Measurements from ENCODE around the gene DRICH1.

- TF ChIP-seq CTCF (IDR thresholded peaks at IDR 0.05) (no peak), POLR2A (IDR thresholded peaks at IDR 0.05) (no peak)
Observed at GRCh38 chr22:23565305-23565914, 66.7 kb downstream of the DRICH1 start.

All from uterus (tissue), 2 donors.